ENCODE measurements around the gene INTS7.

GRCh38 chr1:211942583-211942982 lies 92.8 kb downstream of the INTS7 start:
- TF ChIP-seq, protein P1, sequence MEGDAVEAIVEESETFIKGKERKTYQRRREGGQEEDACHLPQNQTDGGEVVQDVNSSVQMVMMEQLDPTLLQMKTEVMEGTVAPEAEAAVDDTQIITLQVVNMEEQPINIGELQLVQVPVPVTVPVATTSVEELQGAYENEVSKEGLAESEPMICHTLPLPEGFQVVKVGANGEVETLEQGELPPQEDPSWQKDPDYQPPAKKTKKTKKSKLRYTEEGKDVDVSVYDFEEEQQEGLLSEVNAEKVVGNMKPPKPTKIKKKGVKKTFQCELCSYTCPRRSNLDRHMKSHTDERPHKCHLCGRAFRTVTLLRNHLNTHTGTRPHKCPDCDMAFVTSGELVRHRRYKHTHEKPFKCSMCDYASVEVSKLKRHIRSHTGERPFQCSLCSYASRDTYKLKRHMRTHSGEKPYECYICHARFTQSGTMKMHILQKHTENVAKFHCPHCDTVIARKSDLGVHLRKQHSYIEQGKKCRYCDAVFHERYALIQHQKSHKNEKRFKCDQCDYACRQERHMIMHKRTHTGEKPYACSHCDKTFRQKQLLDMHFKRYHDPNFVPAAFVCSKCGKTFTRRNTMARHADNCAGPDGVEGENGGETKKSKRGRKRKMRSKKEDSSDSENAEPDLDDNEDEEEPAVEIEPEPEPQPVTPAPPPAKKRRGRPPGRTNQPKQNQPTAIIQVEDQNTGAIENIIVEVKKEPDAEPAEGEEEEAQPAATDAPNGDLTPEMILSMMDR (IDR thresholded peaks at IDR 0.05), result no peak
- TF ChIP-seq ZFX (IDR thresholded peaks at IDR 0.05; ENCODE audit: borderline replicate concordance), result no peak
